PC-3 (cell line): Measurements from ENCODE around the gene UGT1A9.

Experiments used
- CTCF ChIP-seq: fragments of 300-600 bp; sonication (generic); conservative IDR thresholded peaks from 2 replicates; pipeline ENCODE4 v1.5.1; 2017; ENCODE audit warnings: antibody characterized with exemption, low read depth, mild to moderate bottlenecking, low read length
- EZH2 ChIP-seq: fragments of 300-600 bp; sonication (generic); IDR thresholded peaks from one replicate; pipeline ENCODE4 v1.6.1; 2017; ENCODE audit warnings: antibody characterized with exemption, mild to moderate bottlenecking, low read length; ENCODE audit not compliant: unreplicated experiment
- EZH2phosphoT487 ChIP-seq: fragments of 300-600 bp; sonication (generic); IDR thresholded peaks from 2 replicates; pipeline ENCODE4 v1.6.1; 2018; ENCODE audit warnings: mild to moderate bottlenecking, antibody characterized with exemption, low read length, borderline replicate concordance

- TF ChIP-seq CTCF (no peak), EZH2 (no peak), EZH2phosphoT487 (no peak)
These were observed 12.9 kb downstream of the UGT1A9 start for GRCh38 chr2:233684640-233685039.
